GM11168 (cell line): ENCODE measurements around the gene KSR2.

Experiments used
- in situ Hi-C: fragments of 300-500 bp; cut with MboI; formaldehyde crosslinking; loops from one replicate; pipeline ENCODE4 v1.12.0; 2022; ENCODE audit warnings: low sequenced_read_pairs; ENCODE audit not compliant: unreplicated experiment

KSR2 gene

DNA sequence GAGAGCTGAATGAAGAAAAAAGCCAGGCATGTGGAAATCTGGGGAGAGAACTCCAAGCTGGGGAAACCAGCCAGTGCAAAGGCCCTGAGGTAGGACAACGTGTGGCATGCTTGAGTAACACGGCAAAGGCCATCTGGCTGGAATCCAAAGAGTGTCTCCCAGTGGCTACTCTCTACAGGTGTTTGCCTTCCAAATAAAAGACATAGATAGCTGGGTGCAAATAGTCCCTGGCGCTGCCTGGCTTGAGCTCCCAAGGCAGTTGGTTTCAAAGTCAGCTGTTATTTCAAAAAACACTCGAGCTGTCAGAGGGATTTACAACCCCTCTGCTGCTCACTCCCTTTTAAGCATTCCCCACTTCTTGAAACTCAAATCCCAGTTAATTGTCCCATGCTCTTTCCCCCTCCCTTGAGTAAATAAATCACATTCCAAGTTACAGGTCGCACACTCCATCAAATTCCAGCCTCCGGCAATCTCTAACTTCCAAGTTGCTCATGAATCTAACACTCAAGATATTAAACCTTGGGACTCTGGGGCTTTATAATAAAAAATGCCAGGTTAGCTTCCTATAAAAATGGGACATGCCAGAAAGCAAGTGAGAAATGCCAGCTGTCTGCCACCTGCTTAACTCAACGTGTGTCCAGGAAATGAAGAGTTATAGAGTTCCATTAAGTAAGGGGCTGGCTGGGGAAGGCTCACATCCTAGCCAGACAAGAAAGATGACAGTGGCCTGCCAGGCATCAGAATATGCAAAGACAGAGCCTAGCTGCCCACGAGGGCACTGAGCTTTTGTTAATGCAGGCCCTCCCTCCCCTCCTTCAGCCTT, 473.7 kb downstream of the KSR2 start:
- in situ Hi-C loops: no loop called here

DNA sequence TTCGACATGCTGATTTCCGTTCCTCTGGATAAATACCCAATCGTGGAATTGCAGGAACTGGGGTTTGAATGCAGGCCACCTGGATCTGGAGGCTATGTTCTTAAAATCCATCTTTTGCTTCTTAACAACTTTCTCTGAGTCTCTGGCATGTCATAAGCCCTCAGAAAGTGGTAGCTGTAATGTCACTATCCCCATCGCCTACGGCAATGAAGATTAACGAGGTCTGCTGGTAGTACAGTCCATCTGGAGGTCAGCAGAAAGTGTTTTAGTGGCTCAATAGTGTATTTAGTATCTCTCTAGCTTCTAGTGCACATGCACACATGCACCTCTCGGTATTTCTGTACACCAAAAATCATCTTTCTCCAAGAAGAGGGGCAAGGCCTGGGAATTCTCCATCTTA, 477.1 kb downstream of the KSR2 start:
- in situ Hi-C loops: no loop called here

DNA sequence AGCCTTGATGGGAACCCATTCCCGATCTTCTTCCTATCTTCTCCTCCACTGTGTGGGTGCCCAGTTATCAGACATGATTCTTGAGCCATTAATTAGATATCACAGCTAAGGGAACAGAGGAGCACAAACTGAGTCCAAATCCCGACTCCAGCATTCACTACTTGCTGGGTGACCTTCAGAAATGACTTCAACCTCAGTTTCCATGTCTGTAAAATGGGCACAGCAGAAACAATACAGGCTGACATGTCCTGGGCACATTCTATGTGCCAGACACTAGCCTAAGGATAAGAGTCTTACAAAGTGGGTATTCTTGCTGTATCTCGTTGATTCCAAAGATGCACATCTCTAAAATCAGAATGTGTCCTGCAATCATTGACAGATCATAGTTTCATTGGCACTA, 478.7 kb downstream of the KSR2 start:
- in situ Hi-C loops: no loop called here

DNA sequence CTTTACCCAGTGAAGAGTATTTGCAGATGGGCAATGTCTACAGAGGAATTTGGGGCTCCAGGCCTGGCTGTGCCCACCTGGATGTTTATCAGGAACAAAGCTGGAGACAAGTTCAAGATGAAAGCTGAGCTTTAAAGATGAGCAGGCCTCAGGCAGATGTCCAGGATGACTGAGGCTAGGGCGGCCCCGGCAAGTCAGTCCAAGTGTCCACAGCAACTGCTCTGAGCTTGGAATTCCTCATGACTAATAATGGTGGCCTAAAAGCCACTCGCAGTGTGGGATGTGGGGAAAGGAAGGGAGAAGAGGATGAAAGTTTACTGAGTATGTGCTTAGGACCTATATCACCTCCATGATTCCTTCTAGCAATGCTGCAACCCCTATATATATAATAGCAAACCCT, 479.1 kb downstream of the KSR2 start:
- in situ Hi-C loops: no loop called here

DNA sequence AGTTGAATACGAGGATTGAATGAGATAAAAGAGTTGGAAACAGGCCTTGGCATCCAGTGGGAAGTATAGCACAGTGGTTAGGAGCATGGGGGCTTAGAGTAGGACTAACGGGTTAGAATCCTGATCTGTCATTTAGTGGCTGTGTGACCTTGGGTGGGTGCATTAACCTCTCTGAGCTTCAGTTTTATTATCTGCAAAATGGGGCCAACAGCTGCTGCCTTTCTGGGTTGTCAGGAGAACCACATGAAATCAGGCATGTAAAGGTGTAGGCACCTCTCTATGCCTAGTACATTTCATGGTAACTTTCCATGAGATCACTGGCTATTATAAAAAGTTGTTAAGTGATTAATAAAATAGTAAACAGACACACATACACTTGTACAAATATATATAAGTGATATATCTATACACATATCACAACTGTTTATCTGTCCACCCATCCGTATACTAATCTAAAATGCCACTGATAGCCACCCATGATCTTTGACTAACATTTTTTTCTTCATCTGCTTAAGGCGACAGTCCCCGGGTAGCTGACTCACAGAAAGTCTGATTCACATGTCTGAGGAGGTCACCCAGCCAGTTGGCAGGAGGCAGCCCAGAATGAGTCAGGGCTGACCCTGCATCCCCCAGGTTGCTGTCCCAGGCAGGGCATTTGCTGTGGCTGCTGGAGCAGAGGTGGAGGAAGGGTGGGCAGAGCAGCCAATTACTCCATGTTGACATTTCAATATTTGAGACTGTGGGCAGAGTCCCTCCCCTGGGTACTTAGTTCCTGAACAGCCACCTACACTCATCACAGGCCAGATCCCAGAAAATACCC, 481.7 kb downstream of the KSR2 start:
- in situ Hi-C loops: no loop called here

DNA sequence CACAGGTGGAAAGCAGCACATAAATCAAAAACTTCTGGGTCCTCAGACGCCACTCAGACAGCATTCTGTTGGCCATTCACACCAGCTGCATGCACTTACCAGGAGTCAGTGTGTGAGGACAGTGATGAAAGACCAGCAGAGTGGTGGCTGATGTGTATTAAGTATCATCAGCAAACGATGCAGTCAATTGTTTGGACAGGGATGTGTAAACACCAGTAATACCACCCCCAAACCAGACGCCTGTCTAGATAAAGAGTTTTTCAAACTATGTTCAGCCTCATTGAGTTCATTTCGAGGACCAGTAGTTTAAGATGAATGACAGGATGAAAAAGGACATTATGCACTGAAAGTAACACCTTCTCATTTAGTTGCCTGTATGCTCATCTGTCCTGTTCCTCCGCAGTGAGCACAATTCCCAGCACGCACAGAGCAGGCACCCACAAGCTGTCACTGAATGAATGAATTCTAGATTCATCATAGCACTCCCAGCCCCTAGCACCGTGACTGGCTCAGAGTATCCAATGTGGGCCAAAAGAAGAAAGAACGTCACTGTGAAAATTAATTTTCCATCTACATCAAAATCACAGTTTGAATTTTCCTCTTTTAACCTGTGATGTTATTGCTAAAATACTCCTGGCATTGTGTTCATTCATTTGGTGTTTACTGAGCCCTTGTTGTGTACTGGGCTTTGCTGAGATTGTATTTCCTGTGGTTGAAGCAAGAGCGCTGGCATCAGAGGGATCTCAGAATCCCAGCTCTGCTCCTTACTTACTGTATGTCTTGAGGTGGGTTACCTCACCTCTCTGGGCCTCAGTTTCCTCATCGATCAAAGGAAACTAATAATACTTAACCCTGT, 482.6 kb downstream of the KSR2 start:
- in situ Hi-C loops: no loop called here

DNA sequence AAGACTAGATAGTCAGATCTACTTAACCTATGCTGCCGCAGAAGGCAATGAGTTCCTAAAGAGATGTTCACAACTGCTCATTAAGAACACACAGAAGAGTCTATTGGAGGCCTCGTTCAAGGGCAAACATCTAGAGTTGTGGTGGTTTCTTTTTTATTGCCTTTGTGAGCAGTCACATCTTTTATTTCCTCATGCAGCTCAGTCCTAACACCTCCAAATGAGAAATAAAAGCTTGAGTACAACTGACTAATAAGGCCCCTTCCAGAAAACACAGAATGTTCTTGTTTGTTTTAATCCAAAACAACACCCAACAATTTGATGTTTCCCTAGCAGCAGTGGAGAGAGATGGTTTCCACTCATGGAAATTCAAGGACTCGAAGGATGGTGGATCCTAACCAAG, 483.9 kb downstream of the KSR2 start:
- in situ Hi-C loops: no loop called here

DNA sequence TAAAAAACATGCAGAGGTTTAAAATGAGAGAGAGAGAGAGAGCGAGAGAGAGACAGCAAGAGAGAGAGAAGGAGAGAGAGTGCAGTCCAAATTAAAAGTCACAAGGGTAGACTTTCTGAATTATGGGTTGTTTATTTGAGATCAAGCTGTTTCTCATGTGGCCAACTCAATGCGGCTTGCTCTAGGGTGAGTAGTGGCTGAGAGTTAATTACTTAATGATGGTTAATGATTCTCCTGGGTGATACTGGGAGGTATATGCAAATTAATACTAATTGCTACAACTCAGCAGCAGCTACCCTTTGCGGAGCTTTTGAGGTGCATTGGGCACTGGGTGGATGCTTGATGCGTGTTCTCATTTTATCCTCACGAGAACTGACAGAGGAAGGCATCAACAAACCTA, 485.3 kb downstream of the KSR2 start:
- in situ Hi-C loops: no loop called here

DNA sequence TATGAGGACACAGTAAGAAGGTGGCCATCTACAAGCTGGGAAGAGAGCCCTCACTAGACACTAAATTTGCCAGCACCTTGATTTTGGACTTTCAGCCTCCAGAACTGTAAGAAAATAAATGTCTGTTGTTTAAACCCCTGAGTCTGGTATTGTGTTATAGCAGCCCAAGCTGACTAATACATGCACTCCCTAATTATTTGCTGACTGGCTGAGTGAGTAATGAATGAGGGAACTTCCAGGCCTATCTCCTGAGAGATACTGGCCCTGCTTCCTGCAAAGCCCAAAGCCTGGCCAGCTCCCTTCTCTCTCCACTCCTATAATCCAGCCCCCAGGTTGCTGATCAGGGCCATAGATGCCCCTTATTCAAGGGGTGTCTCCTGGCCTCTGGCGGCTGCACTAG, 487.3 kb downstream of the KSR2 start:
- in situ Hi-C loops: no loop called here

DNA sequence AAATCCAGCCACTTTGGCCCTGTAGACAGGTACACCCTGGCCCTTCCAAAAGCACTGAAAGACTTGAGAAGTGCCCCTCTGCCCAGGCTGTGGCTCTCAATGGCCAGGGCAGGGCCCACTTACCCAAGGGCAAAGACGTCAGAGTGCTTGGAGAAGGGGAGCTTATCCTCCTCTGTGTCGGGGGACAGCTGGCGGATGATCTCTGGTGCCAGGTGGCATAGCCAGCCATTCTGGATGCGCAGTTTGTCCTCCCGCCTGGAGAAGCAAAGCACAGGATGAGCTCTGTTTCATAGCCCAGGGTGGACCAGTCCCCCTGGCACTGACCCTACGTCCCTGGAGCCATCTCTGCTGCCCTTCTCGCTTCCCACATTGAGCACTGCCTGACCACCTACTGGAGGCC, 492.4 kb downstream of the KSR2 start:
- in situ Hi-C loops: no loop called here

DNA sequence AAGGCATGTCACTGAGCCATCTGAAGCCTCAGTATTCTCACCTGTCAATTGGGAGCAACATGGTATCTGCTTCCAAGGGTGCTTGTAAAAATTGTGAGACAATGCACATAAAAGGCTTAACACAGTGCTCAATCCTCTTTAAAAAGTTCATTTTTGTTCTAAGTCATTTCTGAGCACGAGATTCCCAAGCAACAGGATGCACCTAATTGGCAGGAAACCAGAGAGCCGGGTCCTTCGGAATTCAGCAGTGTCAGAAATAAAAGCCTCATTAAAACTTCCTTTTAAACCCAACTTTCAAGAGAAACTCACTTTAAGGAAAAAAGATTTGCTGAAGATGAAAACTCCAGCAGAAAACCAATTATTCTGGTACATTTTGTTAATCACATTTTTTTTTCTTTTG, 494.9 kb downstream of the KSR2 start:
- in situ Hi-C loops: no loop called here

DNA sequence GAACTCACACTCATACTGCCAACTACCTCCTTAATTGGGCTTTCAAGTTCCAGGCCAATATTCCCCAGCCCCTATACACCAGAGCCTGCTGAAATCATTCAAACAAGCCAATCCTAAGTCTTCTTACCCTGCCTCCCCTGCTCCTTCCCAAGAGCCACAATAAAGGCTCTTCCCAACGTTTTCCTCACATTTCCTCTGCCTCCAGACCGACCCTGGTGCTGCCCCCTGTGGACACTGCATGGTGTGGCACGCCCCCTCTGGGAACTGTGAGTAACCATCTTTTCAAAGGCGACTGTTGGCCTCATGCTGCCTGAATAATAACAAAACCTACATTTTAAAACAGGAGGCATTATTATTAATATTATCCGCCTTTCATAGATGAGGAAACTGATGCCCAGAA, 495.8 kb downstream of the KSR2 start:
- in situ Hi-C loops: no loop called here

DNA sequence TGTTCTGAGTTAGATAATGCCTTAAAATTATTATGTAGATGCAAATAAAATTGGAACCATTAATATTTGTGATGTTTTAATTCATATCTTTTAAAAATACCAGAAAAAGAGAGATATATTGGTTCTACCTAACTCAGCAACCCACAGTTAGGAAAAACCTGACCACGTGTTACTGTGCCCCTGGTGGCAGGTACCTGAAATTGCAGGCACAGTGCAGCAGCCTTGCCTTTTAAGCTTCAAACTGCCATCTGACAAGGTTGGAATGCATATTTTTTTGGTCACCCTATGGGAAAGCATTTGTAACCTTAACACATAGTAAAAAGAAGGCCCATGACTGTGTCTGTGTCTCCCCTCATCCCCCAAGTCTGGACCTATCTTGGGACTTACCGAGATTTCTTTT, 498.0 kb downstream of the KSR2 start:
- in situ Hi-C loops: no loop called here

DNA sequence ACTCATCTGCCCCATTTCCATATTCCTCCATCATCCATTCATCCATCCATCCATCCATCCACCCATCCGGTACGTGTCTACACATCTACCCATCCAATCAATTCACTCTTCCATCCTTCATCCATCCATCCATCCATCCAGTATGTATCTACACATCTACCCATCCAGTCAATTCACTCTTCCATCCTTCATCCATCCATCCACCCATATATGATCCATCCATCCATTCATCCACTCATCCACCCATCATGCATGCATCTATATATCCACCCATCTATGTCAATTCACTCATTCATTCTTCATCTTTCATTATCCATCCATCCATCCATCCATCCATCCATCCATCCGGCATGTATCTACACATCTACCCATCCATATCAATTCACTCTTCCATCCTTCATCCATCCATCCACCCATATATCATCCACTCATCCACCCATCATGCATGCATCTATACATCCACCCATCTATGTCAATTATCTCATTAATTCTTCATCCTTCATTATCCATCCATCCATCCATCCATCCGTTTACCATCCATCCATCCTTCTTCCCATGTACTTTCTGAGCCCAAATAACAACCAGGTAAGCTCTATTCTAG, 498.8 kb downstream of the KSR2 start:
- in situ Hi-C loops: no loop called here

DNA sequence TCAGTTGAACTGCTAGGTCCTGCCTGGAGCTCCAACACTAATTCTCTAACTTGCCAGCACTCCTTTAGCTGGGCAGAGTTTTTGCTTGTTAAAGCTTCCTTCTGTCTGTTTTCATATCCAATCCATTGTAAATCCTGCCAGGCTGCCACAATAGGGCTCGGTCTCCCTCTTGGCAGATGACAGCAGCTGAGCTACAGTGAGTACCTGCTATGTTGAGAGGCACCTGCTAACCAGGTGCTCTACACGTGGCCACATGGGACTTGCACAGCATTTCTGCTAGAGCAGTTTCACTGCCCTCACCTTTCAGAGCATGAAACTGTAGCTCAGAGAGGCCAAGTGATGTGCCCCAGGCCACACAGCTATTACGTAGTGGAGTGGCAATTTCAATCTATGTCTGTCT, 500.8 kb downstream of the KSR2 start:
- in situ Hi-C loops: no loop called here

DNA sequence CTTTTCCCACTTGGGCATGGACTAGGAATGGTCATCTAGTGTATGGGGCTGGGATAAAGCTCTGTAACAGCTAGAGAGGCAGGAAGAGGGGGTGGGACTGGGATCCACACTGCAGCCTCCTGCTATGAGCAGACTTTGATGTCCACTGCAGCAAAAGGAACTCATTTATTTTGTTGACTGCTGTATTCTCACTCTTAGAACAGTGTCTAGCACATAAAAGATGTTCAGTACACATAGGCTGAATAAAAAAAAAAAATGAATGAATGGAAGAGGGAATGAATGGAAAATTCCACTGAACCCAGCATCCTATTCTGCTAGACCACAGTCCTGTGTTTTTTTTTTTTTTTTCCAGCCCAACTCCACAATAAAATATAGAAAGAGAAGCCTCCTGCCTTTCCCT, 501.2 kb downstream of the KSR2 start:
- in situ Hi-C loops: no loop called here

DNA sequence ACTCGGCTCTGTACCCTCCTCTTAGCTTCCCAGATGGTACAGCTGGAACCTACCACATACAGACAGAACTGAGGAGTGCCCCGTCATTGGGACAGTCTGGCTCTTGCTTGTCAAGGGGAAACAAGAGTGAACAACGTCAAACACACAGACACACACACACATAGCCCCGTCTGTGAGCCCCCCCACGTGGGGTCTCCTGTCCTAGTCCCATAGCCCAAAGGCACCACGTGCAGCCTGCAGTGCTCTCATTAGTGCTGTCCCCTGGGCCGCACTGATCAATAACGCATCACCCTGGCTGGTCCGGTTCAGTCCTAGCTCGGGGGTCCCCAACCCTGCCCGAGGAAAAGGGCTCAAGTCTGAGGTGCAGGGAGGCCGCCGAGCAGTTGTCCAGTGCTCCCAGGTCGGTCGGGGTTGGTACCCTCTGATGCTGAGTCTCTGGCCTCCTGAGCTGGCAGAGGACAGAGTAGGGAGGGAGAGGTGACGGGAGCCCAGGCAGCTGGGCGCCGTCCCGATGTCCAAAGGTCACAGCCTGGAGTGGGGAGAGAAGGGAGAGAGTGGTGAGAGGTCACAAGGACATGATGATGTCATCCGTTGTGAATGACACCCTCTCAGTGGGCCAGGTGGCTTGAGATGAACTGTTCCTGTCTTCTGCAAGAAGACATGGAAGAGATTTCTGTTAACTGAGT, 502.0 kb downstream of the KSR2 start:
- in situ Hi-C loops: no loop called here

DNA sequence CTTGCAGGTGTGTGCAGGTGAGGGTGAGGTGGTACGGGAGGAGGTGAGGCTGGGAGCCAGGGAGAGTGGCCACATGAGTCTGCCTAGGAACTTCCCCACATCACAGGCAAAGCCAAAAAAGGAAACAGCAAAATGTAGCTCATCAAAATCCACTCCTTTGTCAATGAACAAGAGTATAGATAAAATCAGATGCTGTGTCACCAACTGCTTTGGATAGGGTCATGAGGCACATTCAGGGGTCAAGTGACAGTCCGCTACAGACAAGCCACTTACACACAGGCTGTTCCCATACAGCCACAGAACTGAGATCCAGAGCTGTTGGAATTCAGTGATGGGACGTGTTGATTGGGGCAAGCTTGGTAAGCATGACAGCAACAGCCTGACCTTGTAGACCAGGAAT, 507.1 kb downstream of the KSR2 start:
- in situ Hi-C loops: no loop called here

DNA sequence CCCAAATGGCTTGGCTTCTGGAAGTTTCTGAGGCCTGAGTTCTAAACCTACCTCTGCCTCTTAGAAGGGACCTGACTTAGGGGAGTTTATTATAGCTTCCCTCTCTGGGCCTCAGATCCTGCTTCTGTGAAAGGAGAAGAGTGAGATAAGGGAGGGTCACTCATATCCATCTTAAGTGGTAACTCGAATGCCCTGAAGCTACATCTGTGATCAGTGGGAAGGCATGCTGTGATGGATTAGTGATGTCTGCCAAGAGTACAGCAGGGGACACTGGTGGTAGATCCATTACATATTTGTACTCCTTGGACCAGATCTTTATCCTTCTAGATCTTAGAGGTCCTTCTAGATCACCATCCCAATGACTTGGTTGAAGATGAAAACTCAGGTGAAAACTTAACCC, 509.6 kb downstream of the KSR2 start:
- in situ Hi-C loops: no loop called here

DNA sequence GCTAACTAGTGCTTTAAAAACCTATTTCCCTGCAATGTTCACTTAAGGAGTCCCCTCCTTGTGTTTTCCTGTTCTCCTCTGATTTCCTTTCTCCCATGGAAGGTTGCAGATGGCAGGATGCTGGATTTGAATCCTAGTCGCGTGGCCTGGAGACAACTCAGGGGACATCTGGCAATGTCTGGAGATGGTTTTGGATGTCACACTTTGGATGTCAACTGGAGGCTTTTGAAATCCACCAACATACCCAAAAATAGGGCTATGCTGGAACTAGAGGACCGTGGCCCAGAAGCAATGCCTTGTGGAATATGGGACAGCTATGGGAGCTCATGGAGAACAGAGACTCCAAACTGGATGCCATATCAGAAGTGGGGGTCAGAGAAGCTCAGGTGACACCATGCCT, 511.6 kb downstream of the KSR2 start:
- in situ Hi-C loops: no loop called here
